CD4-positive, alpha-beta T cell (primary cell): ENCODE results near the gene NR2F6. TPM values are rescaled to one million over a fixed set of nuclear protein-coding genes. Genes with fewer than 3 reads are reported as not detected.

Experiments
- ATAC-seq: fragments of 200-7000 bp; cut with Tn5 transposase; one replicate; pipeline ENCODE4 v1.10.0; 2022; ENCODE audit warnings: mild to moderate bottlenecking; ENCODE audit not compliant: poor library complexity
- CTCF ChIA-PET: fragments of 350-600 bp; sonication (Branson Sonifier 250); formaldehyde crosslinking; loops from one replicate; lab custom pipeline; 2021; ENCODE audit warnings: antibody characterized with exemption, inconsistent platforms; lab: Charles Lee
- POLR2A ChIA-PET: fragments of 350-600 bp; sonication (Branson Sonifier 250); formaldehyde crosslinking; loops from one replicate; lab custom pipeline; 2021; ENCODE audit warnings: antibody characterized with exemption, inconsistent platforms; lab: Charles Lee
- DNase-seq, 14 experiments: peaks; one replicate each; pipeline ENCODE4 v3.0.0-alpha.2; 2013 to 2020; ENCODE audit warnings: mixed read lengths in 2 of 14
- H3K27ac ChIP-seq, 2 donors: one replicate each; pipeline versions ENCODE4 v1.5.1 to v1.7.0; 2013; ENCODE audit warnings: low read length in 2 of 2, low read depth in 1 of 2, mild to moderate bottlenecking in 1 of 2
- H3K27me3 ChIP-seq, 2 experiments: 1 replicate in 1 of 2; 2 replicates in 1 of 2; pipeline versions ENCODE4 v1.6.1 to v1.7.0; 2013; ENCODE audit warnings: low read length in 2 of 2, control low read depth in 1 of 2, mild to moderate bottlenecking in 1 of 2, moderate library complexity in 1 of 2; ENCODE audit not compliant: insufficient read depth in 2 of 2, control insufficient read depth in 1 of 2
- H3K36me3 ChIP-seq: one replicate; pipeline ENCODE4 v1.6.1; 2013; ENCODE audit warnings: low read length, control low read depth; ENCODE audit not compliant: insufficient read depth
- H3K4me1 ChIP-seq: one replicate; pipeline ENCODE4 v1.6.1; 2013; ENCODE audit warnings: low read length, control low read depth; ENCODE audit not compliant: insufficient read depth
- H3K4me3 ChIP-seq: one replicate; pipeline ENCODE4 v1.5.1; 2013; ENCODE audit warnings: mild to moderate bottlenecking, low read length, moderate library complexity
- H3K9me3 ChIP-seq, 2 experiments: 1 replicate in 1 of 2; 2 replicates in 1 of 2; pipeline versions ENCODE4 v1.6.1 to v1.7.0; 2013; ENCODE audit warnings: low read length in 2 of 2, mild to moderate bottlenecking in 2 of 2, control low read depth in 1 of 2, moderate library complexity in 1 of 2; ENCODE audit not compliant: control insufficient read depth in 1 of 2, insufficient read depth in 1 of 2
- H3K27ac Mint-ChIP-seq: one replicate; pipeline ENCODE4 v1.8.0; 2020; ENCODE audit warnings: mixed read lengths
- H3K27me3 Mint-ChIP-seq: one replicate; pipeline ENCODE4 v1.8.0; 2021; ENCODE audit warnings: mixed read lengths
- H3K36me3 Mint-ChIP-seq: one replicate; pipeline ENCODE4 v1.8.0; 2021; ENCODE audit warnings: low read depth, mixed read lengths
- H3K4me1 Mint-ChIP-seq: one replicate; pipeline ENCODE4 v1.8.0; 2021; ENCODE audit warnings: low read depth, mixed read lengths
- H3K4me3 Mint-ChIP-seq: one replicate; pipeline ENCODE4 v1.8.0; 2020; ENCODE audit warnings: mild to moderate bottlenecking, mixed read lengths
- H3K9me3 Mint-ChIP-seq: one replicate; pipeline ENCODE4 v1.8.0; 2020; ENCODE audit warnings: mixed read lengths
- intact Hi-C, 2 experiments: fragments of 100-400 bp; cut with DNase I in 1 of 2; cut with micrococcal nuclease in 1 of 2; formaldehyde crosslinking; loops; one replicate each; pipeline versions ENCODE4 v1.15.1 to v1.9.0; 2023 to 2025; cut with DNase I, micrococcal nuclease
- total RNA-seq, 174 experiments: library from RNA in 2 of 174; stranded (reverse) in 2 of 174; gene quantifications; one replicate each; pipeline ENCODE4 v1.2.3 and lab custom pipeline; 2021 to 2026
- TF ChIP-seq, protein P1 (sequence below): fragments of 200-600 bp; IDR thresholded peaks from one replicate; pipeline ENCODE4 v1.8.0; 2022; ENCODE audit warnings: antibody characterized with exemption, mild to moderate bottlenecking

NR2F6 gene
- total RNA-seq, 2 experiments from 2014 or later = 0.74 to 1.1 TPM

DNA sequence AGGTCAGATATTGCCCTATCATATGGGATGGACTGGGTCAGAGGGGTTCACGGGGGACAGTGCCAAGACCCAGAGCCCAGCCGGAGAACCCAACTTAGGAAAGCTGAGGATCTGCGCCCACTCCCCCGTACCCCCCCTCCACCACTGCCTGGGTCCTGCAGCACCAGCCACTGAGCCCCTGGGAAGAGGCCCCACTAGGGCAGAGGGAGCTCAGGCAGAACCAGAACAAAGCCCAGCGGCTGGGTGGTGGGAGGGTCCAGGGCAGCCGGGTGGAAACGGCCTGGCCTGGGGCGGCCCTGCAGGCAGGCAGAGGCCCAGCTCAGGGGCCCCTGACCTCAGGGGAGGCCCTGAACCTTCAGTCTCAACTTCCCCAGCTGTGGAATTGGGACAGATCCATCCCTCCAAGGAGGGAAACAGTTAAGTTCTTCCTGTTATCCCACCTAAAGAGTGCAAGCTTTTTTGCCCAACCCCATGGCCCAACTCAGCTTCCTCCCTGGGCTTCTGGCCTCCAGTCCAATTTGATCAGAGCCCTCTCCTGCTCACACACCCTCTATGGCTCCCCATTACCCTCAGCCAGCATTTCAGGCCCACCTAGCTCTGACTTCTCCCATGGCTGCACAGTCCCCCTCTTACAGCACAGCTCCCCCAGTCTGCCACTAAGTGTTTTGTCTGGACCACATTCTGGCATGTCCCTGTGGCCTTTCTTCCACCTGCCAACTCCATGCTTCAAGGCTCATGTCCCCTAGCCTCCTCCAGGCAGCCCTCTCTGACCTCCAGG, 3.1 kb downstream of the NR2F6 start:
- ATAC-seq (no peak), DNase-seq (no peak)
- H3K9me3 Mint-ChIP-seq = no peaks in the 10 kb centered on the region
- ChIA-PET CTCF (no interaction called here), POLR2A (interaction anchor here (1.0 to 1.9 kb wide), 3 partner anchors 16 to 24 kb away, joined by 3 to 7 read pairs (median 5); partner anchors contain the start of genes BABAM1 and OCEL1)
- Histone ChIP-seq H3K9me3 (no peaks in the 10 kb centered on the region), H3K4me1 (peaks cover 17% of the 10 kb centered on the region), H3K4me3 (no peak overlapping the region), H3K27me3 (no peaks in the 10 kb centered on the region), H3K27ac (no peak overlapping the region), H3K36me3 (no peaks in the 10 kb centered on the region)
- peaks cover 5% of the 10 kb centered on the region for H3K27me3 Mint-ChIP-seq
- H3K4me3 Mint-ChIP-seq = peak overlapping the region; percentile 68
- no peaks in the 10 kb centered on the region for H3K4me1 Mint-ChIP-seq
- no peak overlapping the region for H3K27ac Mint-ChIP-seq
- TF ChIP-seq, protein P1, sequence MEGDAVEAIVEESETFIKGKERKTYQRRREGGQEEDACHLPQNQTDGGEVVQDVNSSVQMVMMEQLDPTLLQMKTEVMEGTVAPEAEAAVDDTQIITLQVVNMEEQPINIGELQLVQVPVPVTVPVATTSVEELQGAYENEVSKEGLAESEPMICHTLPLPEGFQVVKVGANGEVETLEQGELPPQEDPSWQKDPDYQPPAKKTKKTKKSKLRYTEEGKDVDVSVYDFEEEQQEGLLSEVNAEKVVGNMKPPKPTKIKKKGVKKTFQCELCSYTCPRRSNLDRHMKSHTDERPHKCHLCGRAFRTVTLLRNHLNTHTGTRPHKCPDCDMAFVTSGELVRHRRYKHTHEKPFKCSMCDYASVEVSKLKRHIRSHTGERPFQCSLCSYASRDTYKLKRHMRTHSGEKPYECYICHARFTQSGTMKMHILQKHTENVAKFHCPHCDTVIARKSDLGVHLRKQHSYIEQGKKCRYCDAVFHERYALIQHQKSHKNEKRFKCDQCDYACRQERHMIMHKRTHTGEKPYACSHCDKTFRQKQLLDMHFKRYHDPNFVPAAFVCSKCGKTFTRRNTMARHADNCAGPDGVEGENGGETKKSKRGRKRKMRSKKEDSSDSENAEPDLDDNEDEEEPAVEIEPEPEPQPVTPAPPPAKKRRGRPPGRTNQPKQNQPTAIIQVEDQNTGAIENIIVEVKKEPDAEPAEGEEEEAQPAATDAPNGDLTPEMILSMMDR = no peak
- no peaks in the 10 kb centered on the region for H3K36me3 Mint-ChIP-seq
- intact Hi-C loops = no loop called here

DNA sequence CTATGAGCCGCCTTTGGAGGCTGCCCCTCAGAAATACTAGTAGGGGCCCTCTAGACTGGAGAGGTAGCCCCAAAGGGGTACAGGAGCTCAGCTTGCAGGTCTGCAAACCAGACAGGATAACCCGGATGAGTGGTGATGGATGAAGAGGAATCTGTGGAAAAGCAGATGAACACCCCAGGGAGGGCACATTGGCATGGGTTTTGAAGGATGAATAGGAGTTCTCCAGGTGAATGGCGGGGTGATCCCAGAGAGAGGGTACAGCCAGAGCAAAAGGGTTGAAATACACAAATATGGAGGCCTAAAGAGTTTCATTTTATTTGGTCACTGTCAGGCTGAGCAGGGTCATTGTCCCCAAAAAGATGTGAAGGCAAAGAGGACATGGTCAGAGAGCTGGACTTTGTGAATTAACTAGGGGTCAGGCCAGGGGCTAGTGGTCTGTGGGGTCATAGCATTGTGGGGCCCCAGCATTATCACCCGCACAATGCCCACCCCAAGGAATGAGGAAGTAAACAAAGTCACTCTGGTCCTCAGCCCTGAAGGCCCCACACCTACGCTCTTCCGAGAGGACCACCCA, 4.8 kb downstream of the NR2F6 start:
- Histone ChIP-seq H3K27ac (no peak overlapping the region), H3K27me3 (no peaks in the 10 kb centered on the region), H3K4me3 (no peak overlapping the region), H3K36me3 (no peaks in the 10 kb centered on the region), H3K9me3 (no peaks in the 10 kb centered on the region), H3K4me1 (peaks cover 13% of the 10 kb centered on the region)
- Mint-ChIP-seq H3K4me3 (peak overlapping the region; percentile 39), H3K27me3 (no peaks in the 10 kb centered on the region), H3K36me3 (no peaks in the 10 kb centered on the region), H3K4me1 (no peaks in the 10 kb centered on the region), H3K27ac (no peak overlapping the region), H3K9me3 (no peaks in the 10 kb centered on the region)
- DNase-seq (no peak), ATAC-seq (no peak)
- intact Hi-C loops = no loop called here
- ChIA-PET POLR2A (interaction anchor here (0.7 kb wide), 1 partner anchor 125 kb away, joined by 3 read pairs; no protein-coding TSS in a partner anchor), CTCF (no interaction called here)
- TF ChIP-seq, protein P1 = no peak

DNA sequence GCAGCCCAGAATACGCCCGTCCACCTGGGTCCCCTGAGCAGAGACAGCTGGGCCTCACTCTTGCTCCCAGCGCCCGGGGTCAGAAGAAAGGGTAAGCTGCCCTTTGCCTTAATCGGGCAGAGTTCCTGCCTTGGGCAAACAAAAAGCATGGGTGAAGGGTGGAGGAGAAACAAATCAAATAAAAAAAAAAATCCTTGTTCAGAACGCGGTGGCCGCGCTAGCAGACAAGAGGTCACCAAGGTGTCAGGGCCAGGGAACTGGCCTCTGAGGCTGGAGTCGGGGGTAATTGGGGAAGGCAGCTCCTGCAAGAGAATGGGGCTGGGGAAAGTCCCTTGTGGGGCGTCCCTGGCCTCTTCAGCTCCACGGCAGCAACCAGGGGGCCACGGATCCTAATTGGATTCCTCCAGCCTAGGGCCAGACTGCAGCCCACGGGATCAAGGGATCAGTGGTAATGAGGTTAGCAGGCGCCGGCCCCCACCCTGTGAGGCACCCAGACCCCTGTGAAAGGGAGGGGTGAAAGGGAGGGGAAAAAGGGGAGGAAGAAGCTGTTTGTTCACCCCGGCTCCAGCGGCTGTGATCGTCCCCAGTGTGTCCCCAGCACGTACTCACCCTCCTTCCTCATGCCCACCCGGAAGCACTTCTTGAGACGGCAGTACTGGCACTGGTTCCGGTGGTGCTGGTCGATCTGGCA, 5.5 kb downstream of the NR2F6 start:
- Histone ChIP-seq H3K9me3 (no peaks in the 10 kb centered on the region), H3K4me3 (no peak overlapping the region), H3K4me1 (peaks cover 15% of the 10 kb centered on the region), H3K36me3 (no peaks in the 10 kb centered on the region), H3K27ac (no peak overlapping the region), H3K27me3 (no peaks in the 10 kb centered on the region)
- Mint-ChIP-seq H3K36me3 (no peaks in the 10 kb centered on the region), H3K27ac (no peak overlapping the region), H3K9me3 (no peaks in the 10 kb centered on the region), H3K4me3 (peak overlapping the region; percentile 39), H3K27me3 (no peaks in the 10 kb centered on the region), H3K4me1 (no peaks in the 10 kb centered on the region)
- ATAC-seq (no peak), DNase-seq (no peak)
- CTCF ChIA-PET = no interaction called here
- intact Hi-C loops = no loop called here
- POLR2A ChIA-PET = no interaction called here
- TF ChIP-seq, protein P1 = no peak
